Endothelial cell (in vitro differentiated cells): ENCODE data around the gene PRADC1. TPM values are rescaled to one million over a fixed set of nuclear protein-coding genes. Genes with fewer than 3 reads are reported as not detected.

Experiments
- DNase-seq: peaks from one replicate; pipeline ENCODE4 v3.0.0; 2021; ENCODE audit warnings: low spot score
- H3K27ac Mint-ChIP-seq: one replicate; pipeline ENCODE4 v1.8.0; 2021; ENCODE audit warnings: mixed read lengths, inconsistent platforms; ENCODE audit not compliant: unreplicated experiment
- H3K27me3 Mint-ChIP-seq: one replicate; pipeline ENCODE4 v1.8.0; 2021; ENCODE audit warnings: mild to moderate bottlenecking, moderate library complexity, mixed read lengths, inconsistent platforms; ENCODE audit not compliant: unreplicated experiment
- H3K36me3 Mint-ChIP-seq: one replicate; pipeline ENCODE4 v1.8.0; 2021; ENCODE audit warnings: mild to moderate bottlenecking, low read depth, mixed read lengths, inconsistent platforms; ENCODE audit not compliant: unreplicated experiment
- H3K4me1 Mint-ChIP-seq: one replicate; pipeline ENCODE4 v1.8.0; 2021; ENCODE audit warnings: mild to moderate bottlenecking, mixed read lengths, inconsistent platforms; ENCODE audit not compliant: unreplicated experiment
- H3K4me3 Mint-ChIP-seq: one replicate; pipeline ENCODE4 v1.8.0; 2021; ENCODE audit warnings: mild to moderate bottlenecking, mixed read lengths, inconsistent platforms; ENCODE audit not compliant: unreplicated experiment
- H3K9me3 Mint-ChIP-seq: one replicate; pipeline ENCODE4 v1.8.0; 2021; ENCODE audit warnings: mixed read lengths, inconsistent platforms; ENCODE audit not compliant: unreplicated experiment
- total RNA-seq: library from RNA; stranded (reverse); fragmentation: NEBNext Ultra II Directional; extraction: Animal tissue kit (Norgen Biotek cat#: 25700); gene quantifications from one replicate; pipeline ENCODE4 v1.2.1, GENCODE V29; 2021; ENCODE audit not compliant: unreplicated experiment
- TF ChIP-seq, protein P1 (sequence below): fragments of 200-600 bp; sonication (generic); IDR thresholded peaks from one replicate; pipeline ENCODE4 v1.5.0; 2021; ENCODE audit warnings: antibody characterized with exemption; ENCODE audit not compliant: unreplicated experiment

The PRADC1 gene
- total RNA-seq, 1 donor from 2014 or later = 24.1 TPM

DNA sequence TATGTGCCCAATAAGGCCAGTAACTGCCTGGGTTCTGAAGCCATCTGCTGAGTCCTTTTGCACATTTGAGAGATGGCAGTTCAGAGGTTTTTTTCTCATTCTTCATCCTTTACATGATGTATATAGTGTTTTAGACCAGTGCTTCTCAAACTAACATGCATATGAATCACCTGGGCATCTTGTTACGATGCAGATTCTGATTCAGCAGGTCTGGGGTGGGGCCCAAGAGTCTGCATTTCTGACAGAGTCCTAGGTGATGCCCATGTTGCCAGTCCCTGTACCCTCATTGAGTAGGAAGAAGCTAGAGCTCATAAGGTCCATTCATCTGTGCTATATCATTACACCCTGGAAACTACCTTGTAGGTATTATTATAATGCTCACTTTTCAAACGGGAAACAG, 15.2 kb downstream of the PRADC1 start:
- H3K27ac Mint-ChIP-seq = no peak overlapping the region
- H3K27me3 Mint-ChIP-seq = peaks cover 6% of the 10 kb centered on the region
- TF ChIP-seq, protein P1, sequence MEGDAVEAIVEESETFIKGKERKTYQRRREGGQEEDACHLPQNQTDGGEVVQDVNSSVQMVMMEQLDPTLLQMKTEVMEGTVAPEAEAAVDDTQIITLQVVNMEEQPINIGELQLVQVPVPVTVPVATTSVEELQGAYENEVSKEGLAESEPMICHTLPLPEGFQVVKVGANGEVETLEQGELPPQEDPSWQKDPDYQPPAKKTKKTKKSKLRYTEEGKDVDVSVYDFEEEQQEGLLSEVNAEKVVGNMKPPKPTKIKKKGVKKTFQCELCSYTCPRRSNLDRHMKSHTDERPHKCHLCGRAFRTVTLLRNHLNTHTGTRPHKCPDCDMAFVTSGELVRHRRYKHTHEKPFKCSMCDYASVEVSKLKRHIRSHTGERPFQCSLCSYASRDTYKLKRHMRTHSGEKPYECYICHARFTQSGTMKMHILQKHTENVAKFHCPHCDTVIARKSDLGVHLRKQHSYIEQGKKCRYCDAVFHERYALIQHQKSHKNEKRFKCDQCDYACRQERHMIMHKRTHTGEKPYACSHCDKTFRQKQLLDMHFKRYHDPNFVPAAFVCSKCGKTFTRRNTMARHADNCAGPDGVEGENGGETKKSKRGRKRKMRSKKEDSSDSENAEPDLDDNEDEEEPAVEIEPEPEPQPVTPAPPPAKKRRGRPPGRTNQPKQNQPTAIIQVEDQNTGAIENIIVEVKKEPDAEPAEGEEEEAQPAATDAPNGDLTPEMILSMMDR = no peak
- H3K4me3 Mint-ChIP-seq = no peak overlapping the region
- no peaks in the 10 kb centered on the region for H3K9me3 Mint-ChIP-seq
- H3K36me3 Mint-ChIP-seq = peaks cover 20% of the 10 kb centered on the region
- DNase-seq = no peak
- peaks cover 19% of the 10 kb centered on the region for H3K4me1 Mint-ChIP-seq

DNA sequence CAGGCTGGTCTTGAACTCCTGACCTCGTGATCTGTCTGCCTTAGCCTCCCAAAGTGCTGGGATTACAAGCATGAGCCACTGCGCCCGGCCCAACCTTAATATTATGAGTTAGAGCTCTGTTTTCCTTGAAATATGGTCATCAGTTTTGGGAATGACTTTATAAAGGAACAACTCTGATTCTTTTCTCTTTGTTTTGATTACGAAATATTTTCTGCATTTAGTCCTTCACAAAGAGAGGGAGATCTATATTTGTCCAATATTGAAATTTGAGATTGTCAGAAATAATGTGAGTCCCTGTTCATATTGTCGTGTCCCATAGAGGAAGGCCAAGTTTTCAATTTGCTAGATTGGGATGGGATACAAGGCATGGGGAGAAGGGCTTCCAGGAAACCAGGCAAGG, 15.9 kb downstream of the PRADC1 start:
- H3K4me3 Mint-ChIP-seq = no peak overlapping the region
- peaks cover 18% of the 10 kb centered on the region for H3K36me3 Mint-ChIP-seq
- peak overlapping the region; percentile 24 for H3K27ac Mint-ChIP-seq
- DNase-seq = no peak
- H3K4me1 Mint-ChIP-seq = peaks cover 19% of the 10 kb centered on the region
- peaks cover 7% of the 10 kb centered on the region for H3K27me3 Mint-ChIP-seq
- TF ChIP-seq, protein P1 = no peak
- H3K9me3 Mint-ChIP-seq = no peaks in the 10 kb centered on the region

DNA sequence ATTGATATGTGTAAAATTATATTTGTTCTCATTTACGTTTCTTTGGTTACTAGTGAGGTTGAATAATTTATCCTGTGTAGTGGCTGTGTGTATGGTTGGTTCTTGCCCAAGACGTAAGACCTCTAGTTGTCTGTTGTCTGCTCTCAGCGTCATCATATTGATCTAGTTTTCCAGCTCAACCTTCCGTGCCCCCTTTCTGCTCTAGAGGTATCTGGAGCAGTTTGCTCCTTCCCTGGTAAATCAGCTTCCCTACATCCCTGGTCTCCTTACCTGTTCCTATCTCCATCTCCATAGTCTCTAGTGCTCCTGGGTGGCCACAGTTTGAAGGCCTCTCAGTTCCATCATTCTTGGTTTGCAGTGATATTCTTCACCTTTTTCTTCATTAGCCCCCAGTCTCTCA, 17.8 kb downstream of the PRADC1 start:
- DNase-seq = no peak
- TF ChIP-seq, protein P1 = no peak
- H3K27ac Mint-ChIP-seq = peak overlapping the region; percentile 100
- peaks cover 6% of the 10 kb centered on the region for H3K36me3 Mint-ChIP-seq
- H3K4me1 Mint-ChIP-seq = peaks cover 19% of the 10 kb centered on the region
- peaks cover 10% of the 10 kb centered on the region for H3K27me3 Mint-ChIP-seq
- H3K9me3 Mint-ChIP-seq = no peaks in the 10 kb centered on the region
- H3K4me3 Mint-ChIP-seq = peak overlapping the region; percentile 100

DNA sequence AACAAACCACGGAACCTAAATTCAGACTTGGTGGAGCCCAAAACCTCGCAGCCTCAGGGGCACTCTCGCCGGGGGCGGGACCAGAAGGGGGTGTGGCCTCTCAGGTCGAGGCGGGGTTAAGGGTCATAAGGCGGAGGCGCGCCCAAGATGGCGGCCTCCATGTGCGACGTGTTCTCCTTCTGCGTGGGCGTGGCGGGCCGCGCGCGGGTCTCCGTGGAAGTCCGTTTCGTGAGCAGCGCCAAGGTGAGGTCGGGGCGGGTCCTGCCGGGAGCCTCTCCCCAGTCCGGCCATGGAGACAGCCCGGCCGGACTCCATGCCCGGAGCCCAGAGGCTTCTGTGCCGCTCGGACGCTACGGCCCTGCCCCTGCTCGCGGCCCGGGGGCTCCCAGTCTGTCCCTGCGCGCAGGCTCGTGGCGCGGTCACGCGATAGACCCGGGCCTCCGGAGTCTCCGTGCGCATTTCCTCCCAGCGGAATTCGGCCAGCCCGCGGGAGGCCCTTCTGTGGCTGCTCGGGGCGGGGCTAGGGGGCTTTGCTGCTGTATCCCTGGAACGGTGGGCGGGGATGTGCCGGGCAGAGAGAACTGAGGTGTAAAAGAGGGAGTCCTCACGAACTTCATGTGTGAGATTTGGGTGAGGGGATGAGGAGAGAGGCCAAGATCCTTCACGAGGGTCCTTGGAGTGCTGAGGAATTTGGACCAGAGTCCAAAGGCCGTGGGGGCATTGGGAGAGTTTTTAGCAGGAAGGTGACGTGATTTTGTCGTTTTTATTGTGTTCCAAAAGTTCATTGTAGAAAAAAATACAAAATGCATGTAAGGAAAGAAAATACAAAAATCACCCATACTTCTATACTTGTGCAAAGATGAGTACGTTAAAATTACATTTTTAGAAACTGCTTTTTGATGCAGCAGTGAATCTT, 18.7 kb downstream of the PRADC1 start, which contains the start of gene SMYD5:
Gene SMYD5, plus strand, starts transcription at position 126 of the 916 bp plus-strand sequence. Its CDS starts 22 bp downstream, at position 148.
- H3K4me3 Mint-ChIP-seq = peak within 1 kb of the TSS; percentile 100
- peaks cover 6% of the 10 kb centered on the region for H3K36me3 Mint-ChIP-seq
- no peaks in the 10 kb centered on the region for H3K9me3 Mint-ChIP-seq
- peaks cover 19% of the 10 kb centered on the region for H3K4me1 Mint-ChIP-seq
- peak; percentile 86 for DNase-seq
- H3K27me3 Mint-ChIP-seq = peaks cover 10% of the 10 kb centered on the region
- TF ChIP-seq, protein P1 = no peak
- peak within 1 kb of the TSS; percentile 100 for H3K27ac Mint-ChIP-seq
